ENCODE data around the gene FIP1L1. TPM values are rescaled to one million over a fixed set of nuclear protein-coding genes. Genes with fewer than 3 reads are reported as not detected.
"Not testable (repeated sequence)": the region's sequence is repeated elsewhere in the genome, so short reads cannot be mapped to it uniquely, and the experiment has no call there.

The FIP1L1 gene
- total RNA-seq: 20.4 TPM

GRCh38 chr4:53377319-53378170 lies at the start of gene FIP1L1:
Gene FIP1L1, plus strand, starts transcription at chr4:53377641. Its CDS starts 198 bp downstream, at chr4:53377839.
- intact Hi-C loops (cut with DNase I): loop anchor here (1.0 to 10.0 kb wide), 5 partner anchors 11 to 365 kb away; partner anchors contain the start of gene SCFD2
- Histone ChIP-seq H3K27ac (peak within 1 kb of the TSS; percentile 82 to 84), H3K4me1 (peaks cover 2 to 3% of the 10 kb centered on the region in 2 donors), H3K27me3 (no peaks in the 10 kb centered on the region), H3K36me3 (peaks cover 0 to 1% of the 10 kb centered on the region in 2 donors), H3K9me3 (no peaks in the 10 kb centered on the region), H3K4me3 (peak within 1 kb of the TSS; percentile 66 to 78)
- TF ChIP-seq CTCF (IDR thresholded peaks at IDR 0.05): no peak
- peak; percentile 78 to 97 for DNase-seq (ENCODE audit: low spot score in 2 of 2)

GRCh38 chr4:53334916-53335315 lies 42.5 kb upstream of the FIP1L1 start:
- DNase-seq (ENCODE audit: low spot score in 2 of 2); intact Hi-C loops (cut with DNase I): not testable (repeated sequence)

GRCh38 chr4:53340145-53340544 lies 37.3 kb upstream of the FIP1L1 start:
- H3K36me3 ChIP-seq; H3K4me1 ChIP-seq; DNase-seq (ENCODE audit: low spot score in 2 of 2); H3K9me3 ChIP-seq; H3K27ac ChIP-seq; H3K27me3 ChIP-seq; intact Hi-C loops (cut with DNase I); H3K4me3 ChIP-seq: not testable (repeated sequence)

More at GRCh38 chr4:53334916-53335315, 42.5 kb upstream of the FIP1L1 start:
- not testable (repeated sequence) for H3K36me3 ChIP-seq, H3K9me3 ChIP-seq, H3K27ac ChIP-seq, H3K27me3 ChIP-seq, H3K4me3 ChIP-seq, H3K4me1 ChIP-seq

GRCh38 chr4:53346392-53346791 lies 31.0 kb upstream of the FIP1L1 start:
- H3K4me3 ChIP-seq; H3K36me3 ChIP-seq; H3K9me3 ChIP-seq; intact Hi-C loops (cut with DNase I); H3K27me3 ChIP-seq; DNase-seq (ENCODE audit: low spot score in 2 of 2): not testable (repeated sequence)
- H3K4me1 ChIP-seq: peaks cover 0 to 18% of the 10 kb centered on the region in 2 donors
- peak overlapping the region in 1 of 2 donors; percentile 49 for H3K27ac ChIP-seq

GRCh38 chr4:53346920-53347852 lies 30.3 kb upstream of the FIP1L1 start:
- intact Hi-C loops (cut with DNase I): no loop called here
- DNase-seq (ENCODE audit: low spot score in 2 of 2): no peak
- Histone ChIP-seq H3K27me3 (no peaks in the 10 kb centered on the region), H3K4me1 (peaks cover 0 to 18% of the 10 kb centered on the region in 2 donors), H3K27ac (peak overlapping the region; percentile 24 to 49), H3K4me3 (no peak overlapping the region), H3K36me3 (peaks cover 0 to under 1% of the 10 kb centered on the region in 2 donors), H3K9me3 (no peaks in the 10 kb centered on the region)
- TF ChIP-seq CTCF (IDR thresholded peaks at IDR 0.05): peak in 1 of 3 experiments; percentile 17

GRCh38 chr4:53348046-53348445 lies 29.4 kb upstream of the FIP1L1 start:
- no peak for TF ChIP-seq CTCF (IDR thresholded peaks at IDR 0.05)
- DNase-seq (ENCODE audit: low spot score in 2 of 2): no peak
- intact Hi-C loops (cut with DNase I): no loop called here
- Histone ChIP-seq H3K27me3 (no peaks in the 10 kb centered on the region), H3K27ac (peak overlapping the region in 1 of 2 donors; percentile 49), H3K9me3 (no peaks in the 10 kb centered on the region), H3K4me1 (peaks cover 0 to 18% of the 10 kb centered on the region in 2 donors), H3K4me3 (no peak overlapping the region), H3K36me3 (peaks cover 2 to 7% of the 10 kb centered on the region in 2 donors)
